WTC11 (cell line): Measurements from ENCODE around the gene PDSS2. TPM values are rescaled to one million over a fixed set of nuclear protein-coding genes. Genes with fewer than 3 reads are reported as not detected.

Source experiments
- ATAC-seq: fragments of 200-7000 bp; cut with Tn5 transposase; 2 replicates; pipeline ENCODE4 v1.10.0; 2021; ENCODE audit warnings: mild to moderate bottlenecking, moderate library complexity
- CTCF ChIA-PET: fragments of 300-600 bp; sonication (Branson Sonifier 250); formaldehyde crosslinking; loops from one replicate; lab custom pipeline; 2021; ENCODE audit warnings: antibody characterized with exemption; lab: Charles Lee
- POLR2A ChIA-PET: fragments of 350-600 bp; sonication (Branson Sonifier 250); formaldehyde crosslinking; loops from one replicate; lab custom pipeline; 2021; ENCODE audit warnings: antibody characterized with exemption; lab: Charles Lee
- DNase-seq: peaks from one replicate; pipeline ENCODE4 v3.0.0; 2021; ENCODE audit warnings: low spot score
- H3K27ac Mint-ChIP-seq: 2 replicates; pipeline ENCODE4 v1.8.0; 2021; ENCODE audit warnings: mixed read lengths
- H3K27me3 Mint-ChIP-seq: 2 replicates; pipeline ENCODE4 v1.8.0; 2021; ENCODE audit warnings: low read depth, mild to moderate bottlenecking, moderate library complexity, mixed read lengths
- H3K36me3 Mint-ChIP-seq: 2 replicates; pipeline ENCODE4 v1.8.0; 2021; ENCODE audit warnings: mixed read lengths
- H3K4me1 Mint-ChIP-seq: 2 replicates; pipeline ENCODE4 v1.8.0; 2022; ENCODE audit warnings: mixed read lengths
- H3K4me3 Mint-ChIP-seq: 2 replicates; pipeline ENCODE4 v1.8.0; 2021; ENCODE audit warnings: mild to moderate bottlenecking, moderate library complexity, mixed read lengths
- H3K9me3 Mint-ChIP-seq: 2 replicates; pipeline ENCODE4 v1.8.0; 2021; ENCODE audit warnings: mixed read lengths
- ATF1 ChIP-seq: sonication (generic); formaldehyde crosslinking; IDR thresholded peaks from 2 replicates; pipeline ENCODE4 v1.8.1; 2023; ENCODE audit warnings: mild to moderate bottlenecking, moderate library complexity, missing genetic modification reagents
- CREB1 ChIP-seq: sonication (generic); formaldehyde crosslinking; IDR thresholded peaks from 2 replicates; pipeline ENCODE4 v1.8.0; 2023; ENCODE audit warnings: mild to moderate bottlenecking, missing genetic modification reagents
- ELF4 ChIP-seq: sonication (generic); formaldehyde crosslinking; IDR thresholded peaks from 2 replicates; pipeline ENCODE4 v1.8.1; 2022; ENCODE audit warnings: low read depth, mild to moderate bottlenecking, moderate library complexity, missing genetic modification reagents
- FOXK1 ChIP-seq: sonication (generic); formaldehyde crosslinking; IDR thresholded peaks from 2 replicates; pipeline ENCODE4 v1.8.0; 2022; ENCODE audit warnings: mild to moderate bottlenecking, moderate library complexity, missing genetic modification reagents
- IRF2 ChIP-seq: sonication (generic); formaldehyde crosslinking; IDR thresholded peaks from 2 replicates; pipeline ENCODE4 v1.8.0; 2022; ENCODE audit warnings: low read depth, missing genetic modification reagents, borderline replicate concordance
- MYBL2 ChIP-seq: sonication (generic); formaldehyde crosslinking; IDR thresholded peaks from 2 replicates; pipeline ENCODE4 v1.8.1; 2023; ENCODE audit warnings: mild to moderate bottlenecking, moderate library complexity, missing genetic modification reagents
- RORB ChIP-seq: fragments of 250-450 bp; sonication (Bioruptor Pico); IDR thresholded peaks from 2 replicates; pipeline ENCODE4 v1.9.0; 2021; ENCODE audit warnings: mild to moderate bottlenecking
- TEAD4 ChIP-seq: sonication (generic); formaldehyde crosslinking; IDR thresholded peaks from 2 replicates; pipeline ENCODE4 v1.8.0; 2022; ENCODE audit warnings: mild to moderate bottlenecking, missing genetic modification reagents
- ZNF416 ChIP-seq: fragments of 250-450 bp; sonication (Bioruptor Pico); IDR thresholded peaks from 2 replicates; pipeline ENCODE4 v1.9.0; 2021; ENCODE audit warnings: mild to moderate bottlenecking, inconsistent platforms
- ZNF423 ChIP-seq: fragments of 250-450 bp; sonication (Bioruptor Pico); IDR thresholded peaks from 2 replicates; pipeline ENCODE4 v2.1.2; 2022; ENCODE audit warnings: mild to moderate bottlenecking, moderate library complexity
- total RNA-seq: library from RNA; stranded (reverse); gene quantifications from 3 replicates; pipeline ENCODE4 v1.2.3, GENCODE V29; 2021
- TF ChIP-seq, protein P1 (sequence below): sonication (generic); formaldehyde crosslinking; conservative IDR thresholded peaks from 2 replicates; pipeline ENCODE4 v1.8.1; 2022; ENCODE audit warnings: mild to moderate bottlenecking, missing genetic modification reagents
- TF ChIP-seq, protein P2 (sequence below): sonication (generic); formaldehyde crosslinking; IDR thresholded peaks from 2 replicates; pipeline ENCODE4 v1.8.1; 2023; ENCODE audit warnings: mild to moderate bottlenecking, missing genetic modification reagents, moderate library complexity
- TF ChIP-seq, protein P3 (sequence below): fragments of 250-450 bp; sonication (Bioruptor Pico); IDR thresholded peaks from 2 replicates; pipeline ENCODE4 v1.9.0; 2021; ENCODE audit warnings: mild to moderate bottlenecking
- TF ChIP-seq, protein P4 (sequence below): fragments of 250-450 bp; sonication (Bioruptor Pico); IDR thresholded peaks from 2 replicates; pipeline ENCODE4 v1.9.0; 2021; ENCODE audit warnings: mild to moderate bottlenecking
- TF ChIP-seq, protein P5 (sequence below): fragments of 250-450 bp; sonication (Bioruptor Pico); IDR thresholded peaks from 2 replicates; pipeline ENCODE4 v1.8.0; 2021; ENCODE audit warnings: mild to moderate bottlenecking
- TF ChIP-seq, protein P6 (sequence below): sonication (generic); formaldehyde crosslinking; IDR thresholded peaks from 2 replicates; pipeline ENCODE4 v1.8.1; 2023; ENCODE audit warnings: mild to moderate bottlenecking, moderate library complexity, missing genetic modification reagents
- TF ChIP-seq, protein P7 (sequence below): fragments of 200-600 bp; IDR thresholded peaks from 2 replicates; pipeline ENCODE4 v1.8.0; 2022; ENCODE audit warnings: antibody characterized with exemption

The PDSS2 gene
- total RNA-seq, 1 experiment from 2014 or later, result 18.3 TPM

DNA sequence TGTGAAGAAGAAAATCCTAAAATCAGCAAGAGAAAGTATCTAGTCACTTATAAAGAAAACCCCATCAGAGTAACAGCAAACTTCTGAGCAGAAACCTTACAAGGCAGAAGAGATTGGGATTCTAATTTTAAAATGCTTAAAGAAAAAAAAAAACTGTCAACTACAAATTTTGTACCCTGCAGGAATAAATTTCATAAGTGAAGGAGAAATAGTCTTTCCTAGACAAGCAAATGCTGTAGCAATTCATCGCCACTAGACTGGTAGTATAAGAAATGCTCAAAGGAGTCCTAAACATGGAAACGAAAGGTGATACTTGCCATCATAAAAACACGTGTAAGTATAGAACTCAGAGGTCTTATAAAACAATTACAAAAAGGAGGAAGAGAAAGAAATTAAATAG lies 54.4 kb downstream of the PDSS2 start (continued):
- TF ChIP-seq, protein P1, sequence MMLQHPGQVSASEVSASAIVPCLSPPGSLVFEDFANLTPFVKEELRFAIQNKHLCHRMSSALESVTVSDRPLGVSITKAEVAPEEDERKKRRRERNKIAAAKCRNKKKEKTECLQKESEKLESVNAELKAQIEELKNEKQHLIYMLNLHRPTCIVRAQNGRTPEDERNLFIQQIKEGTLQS (CRISPR knock-in tag), result no peak
- TF ChIP-seq, protein P2, sequence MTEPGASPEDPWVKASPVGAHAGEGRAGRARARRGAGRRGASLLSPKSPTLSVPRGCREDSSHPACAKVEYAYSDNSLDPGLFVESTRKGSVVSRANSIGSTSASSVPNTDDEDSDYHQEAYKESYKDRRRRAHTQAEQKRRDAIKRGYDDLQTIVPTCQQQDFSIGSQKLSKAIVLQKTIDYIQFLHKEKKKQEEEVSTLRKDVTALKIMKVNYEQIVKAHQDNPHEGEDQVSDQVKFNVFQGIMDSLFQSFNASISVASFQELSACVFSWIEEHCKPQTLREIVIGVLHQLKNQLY (CRISPR knock-in tag), result no peak
- TF ChIP-seq ATF1 (CRISPR knock-in tag) (no peak), CREB1 (no peak)
- TF ChIP-seq, protein P3, sequence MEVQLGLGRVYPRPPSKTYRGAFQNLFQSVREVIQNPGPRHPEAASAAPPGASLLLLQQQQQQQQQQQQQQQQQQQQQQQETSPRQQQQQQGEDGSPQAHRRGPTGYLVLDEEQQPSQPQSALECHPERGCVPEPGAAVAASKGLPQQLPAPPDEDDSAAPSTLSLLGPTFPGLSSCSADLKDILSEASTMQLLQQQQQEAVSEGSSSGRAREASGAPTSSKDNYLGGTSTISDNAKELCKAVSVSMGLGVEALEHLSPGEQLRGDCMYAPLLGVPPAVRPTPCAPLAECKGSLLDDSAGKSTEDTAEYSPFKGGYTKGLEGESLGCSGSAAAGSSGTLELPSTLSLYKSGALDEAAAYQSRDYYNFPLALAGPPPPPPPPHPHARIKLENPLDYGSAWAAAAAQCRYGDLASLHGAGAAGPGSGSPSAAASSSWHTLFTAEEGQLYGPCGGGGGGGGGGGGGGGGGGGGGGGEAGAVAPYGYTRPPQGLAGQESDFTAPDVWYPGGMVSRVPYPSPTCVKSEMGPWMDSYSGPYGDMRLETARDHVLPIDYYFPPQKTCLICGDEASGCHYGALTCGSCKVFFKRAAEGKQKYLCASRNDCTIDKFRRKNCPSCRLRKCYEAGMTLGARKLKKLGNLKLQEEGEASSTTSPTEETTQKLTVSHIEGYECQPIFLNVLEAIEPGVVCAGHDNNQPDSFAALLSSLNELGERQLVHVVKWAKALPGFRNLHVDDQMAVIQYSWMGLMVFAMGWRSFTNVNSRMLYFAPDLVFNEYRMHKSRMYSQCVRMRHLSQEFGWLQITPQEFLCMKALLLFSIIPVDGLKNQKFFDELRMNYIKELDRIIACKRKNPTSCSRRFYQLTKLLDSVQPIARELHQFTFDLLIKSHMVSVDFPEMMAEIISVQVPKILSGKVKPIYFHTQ (CRISPR knock-in tag), result no peak
- TF ChIP-seq, protein P4, sequence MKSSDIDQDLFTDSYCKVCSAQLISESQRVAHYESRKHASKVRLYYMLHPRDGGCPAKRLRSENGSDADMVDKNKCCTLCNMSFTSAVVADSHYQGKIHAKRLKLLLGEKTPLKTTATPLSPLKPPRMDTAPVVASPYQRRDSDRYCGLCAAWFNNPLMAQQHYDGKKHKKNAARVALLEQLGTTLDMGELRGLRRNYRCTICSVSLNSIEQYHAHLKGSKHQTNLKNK (CRISPR knock-in tag), result no peak
- TF ChIP-seq, protein P5, sequence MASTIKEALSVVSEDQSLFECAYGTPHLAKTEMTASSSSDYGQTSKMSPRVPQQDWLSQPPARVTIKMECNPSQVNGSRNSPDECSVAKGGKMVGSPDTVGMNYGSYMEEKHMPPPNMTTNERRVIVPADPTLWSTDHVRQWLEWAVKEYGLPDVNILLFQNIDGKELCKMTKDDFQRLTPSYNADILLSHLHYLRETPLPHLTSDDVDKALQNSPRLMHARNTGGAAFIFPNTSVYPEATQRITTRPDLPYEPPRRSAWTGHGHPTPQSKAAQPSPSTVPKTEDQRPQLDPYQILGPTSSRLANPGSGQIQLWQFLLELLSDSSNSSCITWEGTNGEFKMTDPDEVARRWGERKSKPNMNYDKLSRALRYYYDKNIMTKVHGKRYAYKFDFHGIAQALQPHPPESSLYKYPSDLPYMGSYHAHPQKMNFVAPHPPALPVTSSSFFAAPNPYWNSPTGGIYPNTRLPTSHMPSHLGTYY, result no peak

DNA sequence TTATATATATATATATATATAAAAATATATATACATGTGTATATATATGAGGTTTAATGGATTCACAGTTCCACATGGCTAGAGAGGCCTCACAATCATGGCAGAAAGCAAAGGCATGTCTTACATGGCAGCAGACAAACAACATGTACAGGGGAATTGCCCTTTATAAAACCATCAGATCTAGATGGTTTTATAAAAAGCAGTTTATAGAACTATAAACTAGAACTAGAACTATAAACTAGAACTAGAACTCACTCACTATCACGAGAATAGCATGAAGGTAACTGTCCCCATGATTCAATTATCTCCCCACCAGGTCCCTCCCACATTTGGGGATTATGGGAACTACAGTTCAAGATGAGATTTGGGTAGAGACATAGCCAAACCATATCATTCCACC lies 56.8 kb downstream of the PDSS2 start:
- peaks cover 18% of the 10 kb centered on the region for H3K4me1 Mint-ChIP-seq
- TF ChIP-seq ELF4, result no peak
- TF ChIP-seq ZNF423 (CRISPR knock-in tag), result no peak
- TF ChIP-seq ZNF416 (CRISPR knock-in tag), result no peak
- TF ChIP-seq, protein P6, sequence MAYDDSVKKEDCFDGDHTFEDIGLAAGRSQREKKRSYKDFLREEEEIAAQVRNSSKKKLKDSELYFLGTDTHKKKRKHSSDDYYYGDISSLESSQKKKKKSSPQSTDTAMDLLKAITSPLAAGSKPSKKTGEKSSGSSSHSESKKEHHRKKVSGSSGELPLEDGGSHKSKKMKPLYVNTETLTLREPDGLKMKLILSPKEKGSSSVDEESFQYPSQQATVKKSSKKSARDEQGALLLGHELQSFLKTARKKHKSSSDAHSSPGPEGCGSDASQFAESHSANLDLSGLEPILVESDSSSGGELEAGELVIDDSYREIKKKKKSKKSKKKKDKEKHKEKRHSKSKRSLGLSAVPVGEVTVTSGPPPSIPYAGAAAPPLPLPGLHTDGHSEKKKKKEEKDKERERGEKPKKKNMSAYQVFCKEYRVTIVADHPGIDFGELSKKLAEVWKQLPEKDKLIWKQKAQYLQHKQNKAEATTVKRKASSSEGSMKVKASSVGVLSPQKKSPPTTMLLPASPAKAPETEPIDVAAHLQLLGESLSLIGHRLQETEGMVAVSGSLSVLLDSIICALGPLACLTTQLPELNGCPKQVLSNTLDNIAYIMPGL (CRISPR knock-in tag), result no peak
- no peak for TF ChIP-seq TEAD4
- TF ChIP-seq, protein P7, sequence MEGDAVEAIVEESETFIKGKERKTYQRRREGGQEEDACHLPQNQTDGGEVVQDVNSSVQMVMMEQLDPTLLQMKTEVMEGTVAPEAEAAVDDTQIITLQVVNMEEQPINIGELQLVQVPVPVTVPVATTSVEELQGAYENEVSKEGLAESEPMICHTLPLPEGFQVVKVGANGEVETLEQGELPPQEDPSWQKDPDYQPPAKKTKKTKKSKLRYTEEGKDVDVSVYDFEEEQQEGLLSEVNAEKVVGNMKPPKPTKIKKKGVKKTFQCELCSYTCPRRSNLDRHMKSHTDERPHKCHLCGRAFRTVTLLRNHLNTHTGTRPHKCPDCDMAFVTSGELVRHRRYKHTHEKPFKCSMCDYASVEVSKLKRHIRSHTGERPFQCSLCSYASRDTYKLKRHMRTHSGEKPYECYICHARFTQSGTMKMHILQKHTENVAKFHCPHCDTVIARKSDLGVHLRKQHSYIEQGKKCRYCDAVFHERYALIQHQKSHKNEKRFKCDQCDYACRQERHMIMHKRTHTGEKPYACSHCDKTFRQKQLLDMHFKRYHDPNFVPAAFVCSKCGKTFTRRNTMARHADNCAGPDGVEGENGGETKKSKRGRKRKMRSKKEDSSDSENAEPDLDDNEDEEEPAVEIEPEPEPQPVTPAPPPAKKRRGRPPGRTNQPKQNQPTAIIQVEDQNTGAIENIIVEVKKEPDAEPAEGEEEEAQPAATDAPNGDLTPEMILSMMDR, result no peak
- TF ChIP-seq IRF2, result no peak
- no peak for TF ChIP-seq RORB
- no peak for TF ChIP-seq FOXK1 (CRISPR knock-in tag)
- no peak for TF ChIP-seq MYBL2 (CRISPR knock-in tag)
- no peak overlapping the region for H3K27ac Mint-ChIP-seq
- H3K36me3 Mint-ChIP-seq, result peaks cover 37% of the 10 kb centered on the region
- peaks cover 38% of the 10 kb centered on the region for H3K9me3 Mint-ChIP-seq
- H3K27me3 Mint-ChIP-seq, result no peaks in the 10 kb centered on the region
- ChIA-PET CTCF (no interaction called here), POLR2A (no interaction called here)
- ATAC-seq, result no peak
- no peak for DNase-seq
- no peak overlapping the region for H3K4me3 Mint-ChIP-seq
